HG03025 (cell line): ENCODE measurements around the gene GPR89B.
"Not testable (repeated sequence)": the region's sequence is repeated elsewhere in the genome, so short reads cannot be mapped to it uniquely, and the experiment has no call there.

Experiments
- ATAC-seq: cut with Tn5 transposase; IDR thresholded peaks from one replicate; pipeline ENCODE4 v1.9.1; 2021; ENCODE audit warnings: mild to moderate bottlenecking, moderate library complexity; ENCODE audit not compliant: unreplicated experiment, low FRiP score

Gene GPR89B

GRCh38 chr1:147935296-147935695 lies 7.1 kb downstream of the GPR89B start:
- ATAC-seq: not testable (repeated sequence)

GRCh38 chr1:147940456-147940855 lies 12.2 kb downstream of the GPR89B start:
- ATAC-seq: not testable (repeated sequence)

GRCh38 chr1:147942563-147942962 lies 14.3 kb downstream of the GPR89B start:
- ATAC-seq: not testable (repeated sequence)

GRCh38 chr1:147949517-147949916 lies 21.3 kb downstream of the GPR89B start:
- not testable (repeated sequence) for ATAC-seq

GRCh38 chr1:147958906-147959305 lies 30.7 kb downstream of the GPR89B start:
- not testable (repeated sequence) for ATAC-seq

GRCh38 chr1:147959680-147960079 lies 31.5 kb downstream of the GPR89B start:
- not testable (repeated sequence) for ATAC-seq

GRCh38 chr1:147964575-147964974 lies 36.4 kb downstream of the GPR89B start:
- not testable (repeated sequence) for ATAC-seq

GRCh38 chr1:147966657-147967056 lies 38.4 kb downstream of the GPR89B start:
- not testable (repeated sequence) for ATAC-seq

- not testable (repeated sequence) for ATAC-seq
Observed at GRCh38 chr1:147978896-147979651, 50.9 kb downstream of the GPR89B start.

- ATAC-seq: not testable (repeated sequence)
Observed at GRCh38 chr1:147985374-147985773, 57.2 kb downstream of the GPR89B start.

GRCh38 chr1:147987893-147988292 lies 59.7 kb downstream of the GPR89B start:
- not testable (repeated sequence) for ATAC-seq

GRCh38 chr1:147992916-147993315 lies 64.7 kb downstream of the GPR89B start:
- not testable (repeated sequence) for ATAC-seq

- ATAC-seq: not testable (repeated sequence)
Observed at GRCh38 chr1:147993400-147993799, 65.2 kb downstream of the GPR89B start.

GRCh38 chr1:147993825-147994615 lies 65.8 kb downstream of the GPR89B start:
- ATAC-seq: not testable (repeated sequence)

- not testable (repeated sequence) for ATAC-seq
Observed at GRCh38 chr1:147996088-147996487, 67.9 kb downstream of the GPR89B start.

GRCh38 chr1:148007724-148008123 lies 79.5 kb downstream of the GPR89B start:
- ATAC-seq: not testable (repeated sequence)

GRCh38 chr1:148010527-148010926 lies 82.3 kb downstream of the GPR89B start:
- no peak for ATAC-seq

- ATAC-seq: not testable (repeated sequence)
Observed at GRCh38 chr1:148013177-148014144, 85.2 kb downstream of the GPR89B start.

- not testable (repeated sequence) for ATAC-seq
Observed at GRCh38 chr1:148014289-148015200, 86.3 kb downstream of the GPR89B start.
